Adipocyte (in vitro differentiated cells): ENCODE measurements around the gene ZNF479.
"Not testable (repeated sequence)": the region's sequence is repeated elsewhere in the genome, so short reads cannot be mapped to it uniquely, and the experiment has no call there.

Source experiments
- DNase-seq: peaks from one replicate; pipeline ENCODE4 v3.0.0-alpha.2; 2015; ENCODE audit warnings: low read depth
- H3K27me3 ChIP-seq: replicated peaks from 2 replicates; pipeline ENCODE4 v1.7.0; 2013; ENCODE audit warnings: mild to moderate bottlenecking, low read length, moderate library complexity; ENCODE audit not compliant: control insufficient read depth, insufficient read depth
- H3K36me3 ChIP-seq: 2 replicates; pipeline ENCODE4 v1.7.0; 2013; ENCODE audit warnings: low read length, mild to moderate bottlenecking, moderate library complexity; ENCODE audit not compliant: control insufficient read depth, insufficient read depth, severe bottlenecking
- H3K4me1 ChIP-seq: 2 replicates; pipeline ENCODE4 v1.7.0; 2013; ENCODE audit warnings: mild to moderate bottlenecking, low read length, moderate library complexity; ENCODE audit not compliant: control insufficient read depth, insufficient read depth
- H3K4me3 ChIP-seq: 2 replicates; pipeline ENCODE4 v1.7.0; 2013; ENCODE audit warnings: mild to moderate bottlenecking, low read length, moderate library complexity
- H3K9ac ChIP-seq: 2 replicates; pipeline ENCODE4 v1.7.0; 2013; ENCODE audit warnings: mild to moderate bottlenecking, low read length, moderate library complexity
- H3K9me3 ChIP-seq: 2 replicates; pipeline ENCODE4 v1.7.0; 2013; ENCODE audit warnings: mild to moderate bottlenecking, low read length, moderate library complexity; ENCODE audit not compliant: control insufficient read depth

ZNF479 gene

DNA sequence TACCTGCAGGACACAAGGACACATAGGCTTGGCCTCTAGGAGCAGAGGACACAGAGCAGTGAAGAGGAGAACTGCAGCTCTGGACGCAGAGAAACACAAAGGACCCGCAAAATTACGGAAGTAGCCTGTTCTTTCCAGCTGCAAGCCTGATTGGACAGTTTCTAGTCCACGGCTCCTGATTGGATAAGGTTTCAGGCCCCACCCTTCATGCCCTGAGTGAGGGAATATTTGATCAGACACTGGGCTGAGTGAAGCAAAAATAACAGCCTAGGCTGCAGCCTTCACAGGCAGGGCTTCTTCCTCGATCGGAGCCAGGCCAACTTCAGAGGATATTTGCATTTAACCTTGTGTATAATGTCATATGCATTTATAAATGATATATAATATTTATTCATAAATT, at the start of gene ZNF479:
Gene ZNF479 (minus strand): TSS at position 101 of the 400 bp plus-strand sequence. CDS start 112 bp downstream, outside the sequence.
- not testable (repeated sequence) for DNase-seq, H3K4me3 ChIP-seq, H3K27me3 ChIP-seq

DNA sequence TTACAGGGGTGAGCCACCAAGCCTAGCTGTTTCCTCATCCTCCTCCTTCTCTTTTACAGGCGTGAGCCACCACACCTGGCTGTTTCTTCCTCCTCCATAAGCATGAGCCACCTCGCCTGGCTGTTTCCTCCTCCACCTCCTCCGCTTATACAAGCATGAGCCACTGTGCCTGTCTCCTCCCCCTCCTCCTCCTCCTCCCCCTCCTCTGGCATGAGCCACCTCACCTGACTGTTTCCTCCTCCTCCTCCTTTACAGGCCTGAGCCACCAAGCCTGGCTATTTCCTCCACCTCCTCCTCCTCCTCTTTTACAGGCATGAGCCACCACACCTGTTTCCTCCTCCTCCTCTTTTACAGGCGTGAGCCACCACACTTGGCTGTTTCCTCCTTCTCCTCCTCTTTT, 49.8 kb upstream of the ZNF479 start:
- peaks cover 20% of the 10 kb centered on the region for H3K9me3 ChIP-seq
- no peak for DNase-seq
- no peaks in the 10 kb centered on the region for H3K27me3 ChIP-seq
- no peak overlapping the region for H3K4me3 ChIP-seq
- no peak overlapping the region for H3K9ac ChIP-seq
- H3K36me3 ChIP-seq: no peaks in the 10 kb centered on the region
- H3K4me1 ChIP-seq: no peaks in the 10 kb centered on the region

More for the DNA sequence above, at the start of gene ZNF479:
- H3K36me3 ChIP-seq, H3K9ac ChIP-seq, H3K4me1 ChIP-seq: not testable (repeated sequence)
- peaks cover 38% of the 10 kb centered on the region for H3K9me3 ChIP-seq

DNA sequence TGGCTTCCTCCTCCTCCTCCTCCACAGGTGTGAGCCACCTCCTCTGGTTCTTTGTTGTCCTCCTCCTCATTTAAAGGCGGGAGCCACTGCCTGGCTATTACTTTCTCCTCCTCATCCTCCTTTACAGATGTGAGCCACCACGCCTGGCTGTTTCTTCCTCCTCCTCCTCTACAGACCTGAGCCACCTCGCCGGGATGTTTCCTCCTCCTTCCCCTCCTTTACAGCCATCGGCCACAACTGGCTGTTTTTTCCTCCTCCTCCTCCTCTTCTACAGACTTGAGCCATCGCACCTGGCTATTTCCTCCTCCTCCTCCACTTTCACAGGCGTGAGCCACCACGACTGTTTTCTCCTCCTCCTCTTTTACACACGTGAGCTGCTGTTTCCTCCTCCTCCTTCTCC, 49.0 kb upstream of the ZNF479 start:
- Histone ChIP-seq H3K4me3 (no peak overlapping the region), H3K9ac (no peak overlapping the region), H3K36me3 (no peaks in the 10 kb centered on the region), H3K4me1 (no peaks in the 10 kb centered on the region), H3K27me3 (no peaks in the 10 kb centered on the region), H3K9me3 (peaks cover 24% of the 10 kb centered on the region)
- no peak for DNase-seq

DNA sequence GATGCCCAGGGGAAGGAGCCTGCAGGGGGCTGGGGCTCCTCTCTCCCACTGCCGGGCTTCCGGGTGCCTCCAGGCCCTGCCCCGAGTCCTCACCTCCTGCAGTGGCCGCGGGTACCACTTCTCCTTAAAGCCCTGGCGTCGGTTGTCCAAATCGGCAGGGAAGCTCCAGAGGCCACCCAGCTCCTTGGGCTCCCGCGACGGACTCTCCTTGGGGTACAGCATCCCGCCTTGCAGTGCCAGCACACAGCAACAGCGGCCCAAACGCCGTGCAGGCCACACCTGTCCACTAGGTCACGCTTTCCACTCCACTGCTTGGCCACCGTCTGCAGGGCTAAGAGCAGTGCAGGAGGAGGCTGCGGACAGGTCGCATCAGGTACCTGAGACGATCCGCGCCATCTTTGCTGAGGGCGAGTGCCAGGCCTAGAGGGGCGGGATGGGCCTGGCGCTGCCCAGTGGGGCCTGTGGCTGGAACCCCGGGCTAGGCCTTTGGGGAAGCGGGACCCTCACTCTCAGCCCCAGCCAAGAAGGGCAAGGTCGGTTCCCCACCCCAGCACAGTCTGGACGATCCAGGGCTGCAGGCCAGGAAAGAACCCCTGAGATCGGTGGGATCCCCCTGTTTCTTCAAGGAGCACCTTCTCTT, 47.7 kb upstream of the ZNF479 start:
- H3K36me3 ChIP-seq: no peaks in the 10 kb centered on the region
- no peak overlapping the region for H3K4me3 ChIP-seq
- DNase-seq: no peak
- H3K9me3 ChIP-seq: peaks cover 19% of the 10 kb centered on the region
- no peak overlapping the region for H3K9ac ChIP-seq
- no peaks in the 10 kb centered on the region for H3K4me1 ChIP-seq
- no peaks in the 10 kb centered on the region for H3K27me3 ChIP-seq

DNA sequence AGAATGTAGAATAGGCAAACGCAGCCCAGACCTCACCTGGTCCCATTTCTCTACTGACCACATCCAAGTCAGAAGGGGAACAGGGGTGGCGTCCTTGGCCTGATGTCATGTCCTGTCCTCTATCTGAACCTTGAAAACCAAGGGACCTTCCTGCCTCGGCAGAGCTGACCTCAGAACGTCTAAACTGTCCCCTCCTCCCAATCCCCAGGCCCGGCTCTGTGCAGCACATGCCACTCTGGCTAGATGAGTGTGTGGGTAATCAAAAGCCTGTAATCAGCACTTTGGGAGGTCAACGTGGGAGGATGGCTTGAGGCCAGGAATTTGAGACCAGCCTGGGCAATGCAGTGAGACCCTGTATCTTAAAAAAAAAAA, 46.5 kb upstream of the ZNF479 start:
- H3K4me3 ChIP-seq: no peak overlapping the region
- no peak overlapping the region for H3K9ac ChIP-seq
- no peaks in the 10 kb centered on the region for H3K36me3 ChIP-seq
- no peak for DNase-seq
- H3K4me1 ChIP-seq: no peaks in the 10 kb centered on the region
- H3K9me3 ChIP-seq: peaks cover 18% of the 10 kb centered on the region
- no peaks in the 10 kb centered on the region for H3K27me3 ChIP-seq

DNA sequence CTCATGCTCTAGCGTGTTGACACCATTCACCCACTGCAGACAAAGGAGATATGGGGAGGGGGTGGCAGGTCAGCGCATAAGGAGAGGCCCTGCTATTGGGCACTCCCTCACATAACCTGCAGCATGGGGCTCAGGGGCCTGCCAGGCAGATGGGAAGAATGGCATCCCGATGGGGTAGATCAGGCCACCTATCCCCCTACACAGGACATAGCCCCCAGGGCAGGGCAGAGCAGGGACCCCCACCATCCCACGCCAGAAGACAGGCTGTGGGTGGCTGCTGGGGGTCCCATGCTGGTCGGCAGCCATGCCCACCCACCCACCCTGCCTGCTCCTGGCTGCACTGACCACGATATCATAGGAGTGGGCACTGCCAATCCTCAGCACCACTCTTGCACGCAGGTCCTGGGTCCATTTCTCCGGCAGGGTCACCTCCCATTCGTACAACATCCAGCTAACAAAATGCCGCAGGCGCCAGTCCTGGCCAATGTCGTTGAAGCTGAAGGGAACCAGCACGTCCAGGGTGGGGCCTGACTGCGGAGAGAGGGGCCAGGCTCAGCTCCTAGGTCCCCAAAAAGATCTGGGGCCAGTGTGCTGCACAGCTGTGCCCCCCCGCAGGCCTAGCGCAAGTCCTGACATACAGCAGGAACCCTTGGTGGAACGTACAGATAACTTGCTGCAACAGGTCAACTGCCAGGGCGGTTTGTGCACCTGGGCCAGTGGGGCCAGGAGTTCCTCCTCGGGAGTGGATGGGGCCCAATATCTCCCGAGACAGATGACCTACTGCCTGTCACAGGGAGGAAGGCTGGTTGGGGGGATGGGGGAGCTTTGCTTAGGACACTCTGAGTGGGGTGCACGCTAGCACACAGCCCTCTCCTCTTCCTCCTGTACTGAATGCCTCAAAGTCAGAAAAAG, 45.9 kb upstream of the ZNF479 start:
- peaks cover 18% of the 10 kb centered on the region for H3K9me3 ChIP-seq
- no peak for DNase-seq
- no peak overlapping the region for H3K4me3 ChIP-seq
- H3K36me3 ChIP-seq: no peaks in the 10 kb centered on the region
- H3K4me1 ChIP-seq: no peaks in the 10 kb centered on the region
- no peak overlapping the region for H3K9ac ChIP-seq
- H3K27me3 ChIP-seq: no peaks in the 10 kb centered on the region

DNA sequence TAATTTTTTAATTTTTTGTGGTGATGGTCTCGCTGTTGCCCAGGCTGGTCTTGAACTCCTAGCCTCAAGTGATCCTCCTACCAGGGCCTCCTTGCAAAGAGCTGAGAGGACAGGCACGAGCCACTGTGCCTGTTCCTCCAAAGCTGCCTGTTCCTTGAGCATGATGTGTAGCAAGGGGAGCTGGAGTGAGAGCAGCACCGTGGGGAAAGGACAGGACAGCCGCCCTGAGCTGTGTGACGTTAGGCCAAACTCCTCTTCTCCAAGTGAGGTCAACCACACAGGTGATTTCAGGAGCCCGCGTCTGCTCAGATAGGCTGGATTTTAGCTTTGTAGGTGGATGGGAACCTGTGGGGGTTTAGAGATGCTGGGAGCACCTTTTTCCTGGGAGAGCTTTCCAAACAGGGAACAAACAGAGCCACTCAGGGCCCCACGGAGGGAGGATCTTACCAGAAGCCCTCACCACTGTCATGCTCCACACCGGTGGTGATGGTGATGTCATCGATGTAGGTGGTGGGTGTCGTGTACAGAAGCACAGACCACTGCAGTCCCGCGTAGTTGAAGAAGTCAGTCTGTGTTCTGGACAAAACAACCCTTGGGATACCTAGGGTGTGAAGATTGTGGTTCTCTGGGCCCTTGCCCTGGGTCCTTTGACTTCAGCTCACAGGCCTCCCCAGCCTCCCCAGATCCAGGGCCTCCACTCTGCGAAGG, 44.8 kb upstream of the ZNF479 start:
- H3K9ac ChIP-seq: no peak overlapping the region
- no peaks in the 10 kb centered on the region for H3K4me1 ChIP-seq
- no peaks in the 10 kb centered on the region for H3K36me3 ChIP-seq
- H3K9me3 ChIP-seq: peaks cover 18% of the 10 kb centered on the region
- no peak overlapping the region for H3K4me3 ChIP-seq
- DNase-seq: no peak
- no peaks in the 10 kb centered on the region for H3K27me3 ChIP-seq

DNA sequence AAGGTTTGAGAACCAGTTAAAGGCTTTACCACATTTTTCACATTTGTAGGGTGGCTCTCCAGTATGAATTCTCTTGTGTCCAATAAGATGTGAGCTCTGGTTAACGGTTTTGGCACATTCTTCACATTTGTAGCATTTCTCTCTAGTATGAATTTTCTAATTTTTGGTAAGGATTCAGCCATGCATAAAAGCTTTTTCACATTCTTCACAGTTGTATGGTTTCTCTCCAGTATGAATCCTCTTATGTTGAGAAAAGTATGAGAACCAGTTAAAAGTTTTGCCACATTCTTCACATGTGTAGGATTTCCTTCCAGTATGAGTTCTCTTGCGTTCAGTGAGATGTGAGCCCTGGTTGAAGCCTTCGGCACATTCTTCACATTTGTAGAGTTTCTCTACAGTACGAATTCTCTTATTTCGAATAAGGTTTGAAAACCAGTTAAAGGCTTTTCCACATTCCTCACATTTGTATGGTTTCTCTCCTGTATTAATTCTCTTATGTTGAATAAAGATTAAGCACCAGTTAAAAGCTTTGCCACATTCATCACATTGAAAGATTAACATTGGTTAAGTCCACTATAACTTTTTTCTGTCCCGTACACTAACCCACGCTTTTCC, 33.2 kb upstream of the ZNF479 start:
- H3K27me3 ChIP-seq: no peaks in the 10 kb centered on the region
- H3K36me3 ChIP-seq: no peaks in the 10 kb centered on the region
- peak overlapping the region; percentile 66 for H3K4me3 ChIP-seq
- H3K4me1 ChIP-seq: no peaks in the 10 kb centered on the region
- H3K9ac ChIP-seq: no peak overlapping the region
- peaks cover 63% of the 10 kb centered on the region for H3K9me3 ChIP-seq
- DNase-seq: no peak

DNA sequence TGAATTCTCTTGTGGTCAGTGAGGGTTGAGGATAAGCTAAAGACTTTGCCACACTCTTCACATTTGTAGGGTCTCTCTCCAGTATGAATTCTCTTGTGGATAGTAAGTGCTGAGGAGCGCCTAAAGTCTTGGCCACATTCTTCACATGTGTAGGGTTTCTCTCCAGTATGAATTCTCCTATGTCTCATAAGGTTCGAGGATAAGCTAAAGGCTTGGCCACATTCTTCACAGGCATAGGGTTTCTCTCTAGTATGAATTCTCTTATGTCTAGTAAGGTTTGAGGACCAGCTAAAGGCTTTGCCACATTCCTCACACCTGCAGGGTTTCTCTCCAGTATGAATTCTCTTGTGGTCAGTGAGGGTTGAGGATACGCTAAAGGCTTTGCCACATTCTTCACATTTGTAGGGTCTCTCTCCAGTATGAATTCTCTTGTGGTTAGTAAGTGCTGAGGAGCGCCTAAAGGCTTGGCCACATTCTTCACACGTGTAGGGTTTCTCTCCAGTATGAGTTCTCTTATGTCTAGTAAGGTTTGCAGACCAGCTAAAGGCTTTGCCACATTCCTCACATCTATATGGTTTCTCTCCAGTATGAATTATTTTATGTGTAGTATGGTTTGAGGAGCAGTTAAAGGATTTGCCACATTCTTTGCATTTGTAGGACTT, 12.0 kb downstream of the ZNF479 start:
- not testable (repeated sequence) for H3K9ac ChIP-seq, H3K36me3 ChIP-seq, H3K4me3 ChIP-seq

More for the DNA sequence above, 12.0 kb downstream of the ZNF479 start:
- H3K27me3 ChIP-seq, DNase-seq, H3K4me1 ChIP-seq: not testable (repeated sequence)
- peaks cover 48% of the 10 kb centered on the region for H3K9me3 ChIP-seq
